Endothelial cell of umbilical vein (primary cell): ENCODE results near the gene WRAP73. TPM values are rescaled to one million over a fixed set of nuclear protein-coding genes. Genes with fewer than 3 reads are reported as not detected.

Source experiments
- BruUV-seq: library from RNA; stranded (reverse); fragments of 400-500 nt; replicated peaks from 2 replicates; lab custom pipeline; 2021; lab: Mats Ljungman, UMichigan
- CTCF ChIA-PET: fragments of 300-600, 350-600 bp; sonication (Branson Sonifier 250); formaldehyde crosslinking; loops from one replicate; lab custom pipeline; 2021; ENCODE audit warnings: antibody characterized with exemption, inconsistent platforms; lab: Charles Lee
- POLR2A ChIA-PET: fragments of 300-600, 350-600 bp; sonication (Branson Sonifier 250); formaldehyde crosslinking; loops from one replicate; lab custom pipeline; 2021; ENCODE audit warnings: antibody characterized with exemption, inconsistent platforms; lab: Charles Lee
- DNase-seq: peaks from one replicate; pipeline ENCODE4 v3.0.0-alpha.2; 2011; ENCODE audit warnings: low read depth, low spot score
- FAIRE-seq: peaks from 2 replicates; lab custom pipeline; 2011; peaks lifted over from hg19 to GRCh38; lab: Jason Lieb, UNC
- H2AFZ ChIP-seq: 2 replicates; pipeline ENCODE4 v1.6.0; 2012; ENCODE audit warnings: low read depth, low read length, control low read depth, inconsistent platforms
- H3K27ac ChIP-seq: 2 replicates; pipeline ENCODE4 v1.5.1; 2011; ENCODE audit warnings: low read depth, mild to moderate bottlenecking, control low read depth, low read length, moderate library complexity; ENCODE audit not compliant: insufficient read depth
- H3K27me3 ChIP-seq, 2 experiments: 2 replicates each; pipeline versions ENCODE4 v1.6.0 to v1.6.1; 2011; ENCODE audit warnings: low read length in 2 of 2, mixed read lengths in 1 of 2; ENCODE audit not compliant: control insufficient read depth in 2 of 2, insufficient read depth in 2 of 2
- H3K36me3 ChIP-seq, 2 experiments: 2 replicates in 1 of 2; 3 replicates in 1 of 2; pipeline ENCODE4 v1.5.1; 2011; ENCODE audit warnings: low read length in 2 of 2, mild to moderate bottlenecking in 1 of 2, moderate library complexity in 1 of 2; ENCODE audit not compliant: control insufficient read depth in 2 of 2, insufficient read depth in 2 of 2; ENCODE audit errors: extremely low read depth in 1 of 2
- H3K4me1 ChIP-seq: 3 replicates; pipeline ENCODE4 v1.5.1; 2011; ENCODE audit warnings: mild to moderate bottlenecking, low read length; ENCODE audit not compliant: control insufficient read depth, insufficient read depth; ENCODE audit errors: extremely low read depth
- H3K4me2 ChIP-seq: 2 replicates; pipeline ENCODE4 v1.6.1; 2011; ENCODE audit warnings: low read length, control low read depth, mixed read lengths; ENCODE audit not compliant: insufficient read depth
- H3K4me3 ChIP-seq, 3 experiments: fragments of 200-600 bp in 1 of 3; sonication (generic), shearing (Covaris generic) in 1 of 3; replicated peaks in 1 of 3; 2 replicates each; pipeline ENCODE4 v1.5.1; 2011 to 2016; ENCODE audit warnings: control low read depth in 3 of 3, low read length in 3 of 3, mild to moderate bottlenecking in 2 of 3, inconsistent platforms in 1 of 3, low read depth in 1 of 3, moderate library complexity in 1 of 3; ENCODE audit not compliant: insufficient read depth in 1 of 3
- H3K79me2 ChIP-seq: 2 replicates; pipeline ENCODE4 v1.6.0; 2012; ENCODE audit warnings: low read length, inconsistent platforms; ENCODE audit not compliant: control insufficient read depth, insufficient read depth
- H3K9ac ChIP-seq: replicated peaks from 2 replicates; pipeline ENCODE3; 2011; ENCODE audit warnings: low read length, control low read depth; ENCODE audit not compliant: insufficient read depth; ENCODE audit errors: extremely low read depth
- H3K9me1 ChIP-seq: replicated peaks from 3 replicates; pipeline ENCODE4 v1.6.0; 2011; ENCODE audit warnings: mild to moderate bottlenecking, low read length; ENCODE audit not compliant: control insufficient read depth, insufficient read depth; ENCODE audit errors: extremely low read depth
- H3K9me3 ChIP-seq: replicated peaks from 2 replicates; pipeline ENCODE4 v1.5.1; 2012; ENCODE audit warnings: low read length, inconsistent platforms; ENCODE audit not compliant: control insufficient read depth, insufficient read depth
- H4K20me1 ChIP-seq: replicated peaks from 2 replicates; pipeline ENCODE3; 2011; ENCODE audit warnings: mild to moderate bottlenecking, low read length; ENCODE audit not compliant: control insufficient read depth, insufficient read depth; ENCODE audit errors: extremely low read depth
- CTCF ChIP-seq, 2 donors: IDR thresholded peaks; 1 replicate in 1 of 2; 2 replicates in 1 of 2; pipeline ENCODE4 v1.5.1; 2011; ENCODE audit warnings: low read length in 2 of 2, mild to moderate bottlenecking in 2 of 2, moderate library complexity in 2 of 2, control low read depth in 1 of 2, inconsistent platforms in 1 of 2, low read depth in 1 of 2; ENCODE audit not compliant: insufficient read depth in 1 of 2; ENCODE audit errors: extremely low read depth in 1 of 2
- EZH2 ChIP-seq: IDR thresholded peaks from 2 replicates; pipeline ENCODE4 v1.6.1; 2012; ENCODE audit warnings: borderline replicate concordance, low read depth, mild to moderate bottlenecking, moderate library complexity, low read length, inconsistent platforms; ENCODE audit not compliant: severe bottlenecking
- FOS ChIP-seq: IDR thresholded peaks from 2 replicates; pipeline ENCODE4 v1.6.1; 2011; ENCODE audit warnings: mild to moderate bottlenecking, low read length, moderate library complexity, borderline replicate concordance; ENCODE audit not compliant: insufficient read depth
- GATA2 ChIP-seq: IDR thresholded peaks from 2 replicates; pipeline ENCODE4 v1.7.0; 2011; ENCODE audit warnings: low read depth, mild to moderate bottlenecking, moderate library complexity, mixed read lengths, low read length; ENCODE audit not compliant: insufficient read length, insufficient read depth
- JUN ChIP-seq: IDR thresholded peaks from 2 replicates; pipeline ENCODE4 v1.6.1; 2011; ENCODE audit warnings: borderline replicate concordance, low read depth; ENCODE audit not compliant: insufficient read length, insufficient read depth
- MAX ChIP-seq: IDR thresholded peaks from 2 replicates; pipeline ENCODE4 v1.6.1; 2011; ENCODE audit not compliant: insufficient read depth, insufficient read length
- MYC ChIP-seq: IDR thresholded peaks from one replicate; pipeline ENCODE4 v1.6.1; 2011; ENCODE audit warnings: mild to moderate bottlenecking, low read depth, low read length
- POLR2A ChIP-seq: IDR thresholded peaks from 2 replicates; pipeline ENCODE4 v1.6.1; 2012; ENCODE audit warnings: low read depth, mild to moderate bottlenecking, control low read depth, low read length
- POLR2AphosphoS5 ChIP-seq: IDR thresholded peaks from 2 replicates; pipeline ENCODE4 v1.6.1; 2012; ENCODE audit warnings: low read depth, mild to moderate bottlenecking, control low read depth, low read length, moderate library complexity; ENCODE audit not compliant: insufficient read depth
- dilution Hi-C: fragments of 300-500 bp; cut with MboI; formaldehyde crosslinking; loops from one replicate; pipeline ENCODE4 v1.15.0; 2019; ENCODE audit warnings: low sequenced_read_pairs; ENCODE audit not compliant: extremely low pct_ligation_motif_present
- intact Hi-C: fragments of 100-400 bp; cut with micrococcal nuclease; formaldehyde crosslinking; loops from one replicate; pipeline ENCODE4 v1.10.0; 2022
- polyA plus RNA-seq, 4 experiments: library from polyadenylated mRNA; depleted of rRNA in 3 of 4; stranded (reverse) in 3 of 4; unstranded in 1 of 4; fragments of >200 nt; gene quantifications; 2 replicates each; pipeline versions ENCODE4 v1.2.1 to v1.2.3, GENCODE V29; 2011 to 2012; ENCODE audit warnings: missing spikeins in 1 of 4
- total RNA-seq: library from RNA; stranded (reverse); gene quantifications from 2 replicates; pipeline ENCODE4 v1.2.3, GENCODE V29; 2021

WRAP73 gene
- total and polyA plus RNA-seq, 2 donors (not counting 3 experiments of a cell fraction or from before 2014, with no cell fraction given), result 23.0 to 50.7 TPM

- FAIRE-seq (no peak), DNase-seq (no peak)
- Histone ChIP-seq H3K27ac (no peak overlapping the region), H3K9ac (no peak overlapping the region), H3K79me2 (no peaks in the 10 kb centered on the region), H3K4me1 (peaks cover 6% of the 10 kb centered on the region), H4K20me1 (no peaks in the 10 kb centered on the region), H2AFZ (no peak overlapping the region), H3K9me3 (no peaks in the 10 kb centered on the region), H3K27me3 (no peaks in the 10 kb centered on the region), H3K9me1 (no peaks in the 10 kb centered on the region), H3K36me3 (no peaks in the 10 kb centered on the region), H3K4me2 (no peak overlapping the region), H3K4me3 (no peak overlapping the region)
- TF ChIP-seq MYC, result no peak
- TF ChIP-seq GATA2, result no peak
- TF ChIP-seq EZH2, result no peak
- no peak for TF ChIP-seq FOS
- no peak for TF ChIP-seq POLR2A
- TF ChIP-seq CTCF (IDR thresholded peaks at IDR 0.05; ENCODE audit: extremely low read depth in 1 of 2, insufficient read depth in 1 of 2, low read depth in 1 of 2, low read length in 2 of 2), result no peak
- no peak for TF ChIP-seq JUN
- TF ChIP-seq MAX, result no peak
- TF ChIP-seq POLR2AphosphoS5, result no peak
- intact Hi-C loops, result no loop called here
- dilution Hi-C loops, result no loop called here
- ChIA-PET CTCF (interaction anchor here (0.5 to 2.3 kb wide), 4 partner anchors 9 to 1760 kb away, joined by 3 to 6 read pairs (median 4); no protein-coding TSS in a partner anchor), POLR2A (no interaction called here)
- no TSS peak for BruUV-seq
These were observed 19.5 kb upstream of the WRAP73 start for GRCh38 chr1:3669421-3669821.
